OCI-LY7 (cell line): ENCODE data around the gene KRT72. TPM values are rescaled to one million over a fixed set of nuclear protein-coding genes. Genes with fewer than 3 reads are reported as not detected.

ENCODE experiments used
- BruUV-seq: library from RNA; stranded (reverse); fragments of 400-500 nt; replicated peaks from 2 replicates; lab custom pipeline; 2021; lab: Mats Ljungman, UMichigan
- CTCF ChIA-PET: fragments of 300-600 bp; sonication (Branson Sonifier 250); formaldehyde crosslinking; loops from one replicate; lab custom pipeline; 2022; ENCODE audit warnings: antibody characterized with exemption; ENCODE audit not compliant: unreplicated experiment; lab: Charles Lee
- POLR2A ChIA-PET: fragments of 300-600 bp; sonication (Branson Sonifier 250); formaldehyde crosslinking; loops from one replicate; lab custom pipeline; 2022; ENCODE audit warnings: antibody characterized with exemption; lab: Charles Lee
- DNase-seq: peaks from one replicate; pipeline ENCODE4 v3.0.0-alpha.2; 2015; ENCODE audit warnings: low spot score
- H2AFZ ChIP-seq: fragments of 200-600 bp; sonication (generic), shearing (Covaris generic); 2 replicates; pipeline ENCODE4 v1.6.1; 2014; ENCODE audit warnings: mild to moderate bottlenecking, antibody characterized with exemption, low read length, moderate library complexity
- H3K27ac ChIP-seq: fragments of 200-600 bp; sonication (generic); 2 replicates; pipeline ENCODE4 v1.5.1; 2014; ENCODE audit warnings: mixed run types, low read depth, mild to moderate bottlenecking, moderate library complexity, low read length, inconsistent platforms; ENCODE audit not compliant: poor library complexity, severe bottlenecking
- H3K36me3 ChIP-seq: fragments of 200-600 bp; sonication (generic); 2 replicates; pipeline ENCODE4 v1.6.1; 2014; ENCODE audit warnings: mild to moderate bottlenecking, antibody characterized with exemption, low read length, moderate library complexity, mixed read lengths; ENCODE audit not compliant: insufficient read depth
- H3K4me1 ChIP-seq: fragments of 200-600 bp; sonication (generic); 2 replicates; pipeline ENCODE4 v1.5.1; 2014; ENCODE audit warnings: mild to moderate bottlenecking, low read length; ENCODE audit not compliant: insufficient read depth, poor library complexity, severe bottlenecking
- H3K4me2 ChIP-seq: fragments of 200-600 bp; sonication (generic); 2 replicates; pipeline ENCODE4 v1.6.1; 2014; ENCODE audit warnings: mild to moderate bottlenecking, low read length
- H3K4me3 ChIP-seq: fragments of 200-600 bp; sonication (generic); 2 replicates; pipeline ENCODE4 v1.5.1; 2014; ENCODE audit warnings: mild to moderate bottlenecking, low read depth, low read length; ENCODE audit not compliant: poor library complexity, severe bottlenecking
- H3K79me2 ChIP-seq: fragments of 200-600 bp; sonication (generic); 2 replicates; pipeline ENCODE4 v1.6.1; 2016; ENCODE audit warnings: low read depth, mild to moderate bottlenecking, low read length, moderate library complexity, mixed read lengths; ENCODE audit not compliant: insufficient read depth
- H3K9me2 ChIP-seq: fragments of 200-600 bp; sonication (generic); 2 replicates; pipeline ENCODE4 v1.6.1; 2016; ENCODE audit warnings: mild to moderate bottlenecking, low read length, mixed read lengths; ENCODE audit not compliant: insufficient read depth
- H3K9me3 ChIP-seq: fragments of 200-600 bp; sonication (generic); 2 replicates; pipeline ENCODE4 v1.6.1; 2014; ENCODE audit warnings: mild to moderate bottlenecking, mixed run types, low read length, mixed read lengths
- H4K20me1 ChIP-seq: fragments of 200-600 bp; sonication (generic); 2 replicates; pipeline ENCODE4 v1.6.1; 2014; ENCODE audit warnings: mild to moderate bottlenecking, antibody characterized with exemption, low read length, moderate library complexity, mixed read lengths; ENCODE audit not compliant: insufficient read depth
- EZH2phosphoT487 ChIP-seq: fragments of 200-600 bp; sonication (generic); IDR thresholded peaks from 2 replicates; pipeline ENCODE4 v1.6.1; 2018; ENCODE audit warnings: low read depth, borderline replicate concordance, mild to moderate bottlenecking, mixed run types, antibody characterized with exemption, low read length, moderate library complexity, mixed read lengths
- intact Hi-C: fragments of 100-400 bp; cut with micrococcal nuclease; formaldehyde crosslinking; loops from one replicate; pipeline ENCODE4 v1.10.0; 2022; ENCODE audit not compliant: unreplicated experiment
- total RNA-seq, 2 experiments: library from RNA; depleted of rRNA in 1 of 2; stranded (reverse); fragments of >200 nt in 1 of 2; shearing (Covaris generic) in 1 of 2; gene quantifications; 2 replicates each; pipeline ENCODE4 v1.2.3, GENCODE V29; 2014 to 2022
- TF ChIP-seq, protein P1 (sequence below): fragments of 200-600 bp; sonication (generic); conservative IDR thresholded peaks from 2 replicates; pipeline ENCODE4 v1.5.1; 2014; ENCODE audit warnings: mild to moderate bottlenecking, antibody characterized with exemption, low read length, moderate library complexity, mixed read lengths

The KRT72 gene
- total RNA-seq, 2 experiments from 2014 or later: not detected

DNA sequence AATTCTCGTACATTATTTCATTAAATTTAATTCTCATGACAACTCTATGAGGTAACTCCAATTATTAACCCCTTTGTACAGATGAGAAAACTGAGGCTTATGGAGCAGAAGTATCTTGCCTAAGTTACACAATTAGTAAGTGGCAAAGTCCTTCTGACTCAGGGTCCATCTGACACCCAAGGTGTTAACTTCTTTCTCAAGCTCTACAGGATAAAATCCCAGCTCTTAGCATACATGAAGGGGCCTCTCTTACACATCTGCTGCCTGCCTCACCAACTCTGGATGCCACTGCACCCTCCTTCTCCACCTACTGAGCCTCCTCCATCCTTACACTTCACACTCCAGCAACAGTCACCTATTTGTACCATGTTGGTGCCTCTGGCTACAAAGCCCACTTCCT is 4.3 kb upstream of the KRT72 start:
- Histone ChIP-seq H3K4me3 (no peak overlapping the region), H3K9me3 (no peaks in the 10 kb centered on the region), H3K4me1 (no peaks in the 10 kb centered on the region), H3K4me2 (no peak overlapping the region), H4K20me1 (no peaks in the 10 kb centered on the region), H3K9me2 (no peaks in the 10 kb centered on the region), H2AFZ (no peak overlapping the region), H3K79me2 (no peaks in the 10 kb centered on the region), H3K27ac (no peak overlapping the region), H3K36me3 (no peaks in the 10 kb centered on the region)
- TF ChIP-seq EZH2phosphoT487: no peak
- TF ChIP-seq, protein P1, sequence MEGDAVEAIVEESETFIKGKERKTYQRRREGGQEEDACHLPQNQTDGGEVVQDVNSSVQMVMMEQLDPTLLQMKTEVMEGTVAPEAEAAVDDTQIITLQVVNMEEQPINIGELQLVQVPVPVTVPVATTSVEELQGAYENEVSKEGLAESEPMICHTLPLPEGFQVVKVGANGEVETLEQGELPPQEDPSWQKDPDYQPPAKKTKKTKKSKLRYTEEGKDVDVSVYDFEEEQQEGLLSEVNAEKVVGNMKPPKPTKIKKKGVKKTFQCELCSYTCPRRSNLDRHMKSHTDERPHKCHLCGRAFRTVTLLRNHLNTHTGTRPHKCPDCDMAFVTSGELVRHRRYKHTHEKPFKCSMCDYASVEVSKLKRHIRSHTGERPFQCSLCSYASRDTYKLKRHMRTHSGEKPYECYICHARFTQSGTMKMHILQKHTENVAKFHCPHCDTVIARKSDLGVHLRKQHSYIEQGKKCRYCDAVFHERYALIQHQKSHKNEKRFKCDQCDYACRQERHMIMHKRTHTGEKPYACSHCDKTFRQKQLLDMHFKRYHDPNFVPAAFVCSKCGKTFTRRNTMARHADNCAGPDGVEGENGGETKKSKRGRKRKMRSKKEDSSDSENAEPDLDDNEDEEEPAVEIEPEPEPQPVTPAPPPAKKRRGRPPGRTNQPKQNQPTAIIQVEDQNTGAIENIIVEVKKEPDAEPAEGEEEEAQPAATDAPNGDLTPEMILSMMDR: no peak
- no peak for DNase-seq
- ChIA-PET CTCF (no interaction called here), POLR2A (no interaction called here)
- intact Hi-C loops: no loop called here
- no TSS peak for BruUV-seq

DNA sequence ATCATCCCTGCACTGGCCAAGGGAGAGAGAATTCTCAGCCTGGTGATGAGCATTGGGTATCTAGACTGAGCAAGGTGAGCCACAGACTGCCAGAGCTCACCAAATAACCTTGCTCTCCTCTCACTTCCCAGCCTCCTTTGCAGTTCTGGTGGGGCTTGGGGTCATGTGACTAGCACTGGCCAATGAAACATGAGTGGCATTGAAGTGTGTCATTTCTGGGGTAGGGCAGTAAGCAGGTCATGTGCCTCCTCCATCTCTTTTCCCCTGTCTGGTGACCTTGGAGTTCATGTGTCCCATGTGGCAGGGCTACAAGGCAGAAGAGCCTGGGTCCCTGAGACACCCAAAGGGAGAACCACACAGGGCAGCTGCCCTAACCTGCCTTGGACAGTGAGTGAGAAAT is 3.6 kb upstream of the KRT72 start:
- no peak overlapping the region for H3K27ac ChIP-seq
- H3K9me2 ChIP-seq: no peaks in the 10 kb centered on the region
- no peaks in the 10 kb centered on the region for H3K9me3 ChIP-seq
- H2AFZ ChIP-seq: no peak overlapping the region
- H3K4me2 ChIP-seq: no peak overlapping the region
- ChIA-PET CTCF (no interaction called here), POLR2A (no interaction called here)
- H4K20me1 ChIP-seq: no peaks in the 10 kb centered on the region
- no peaks in the 10 kb centered on the region for H3K36me3 ChIP-seq
- no peaks in the 10 kb centered on the region for H3K4me1 ChIP-seq
- no peak overlapping the region for H3K4me3 ChIP-seq
- BruUV-seq: no TSS peak
- intact Hi-C loops: no loop called here
- no peak for DNase-seq
- TF ChIP-seq, protein P1: no peak
- TF ChIP-seq EZH2phosphoT487: no peak
- H3K79me2 ChIP-seq: no peaks in the 10 kb centered on the region

DNA sequence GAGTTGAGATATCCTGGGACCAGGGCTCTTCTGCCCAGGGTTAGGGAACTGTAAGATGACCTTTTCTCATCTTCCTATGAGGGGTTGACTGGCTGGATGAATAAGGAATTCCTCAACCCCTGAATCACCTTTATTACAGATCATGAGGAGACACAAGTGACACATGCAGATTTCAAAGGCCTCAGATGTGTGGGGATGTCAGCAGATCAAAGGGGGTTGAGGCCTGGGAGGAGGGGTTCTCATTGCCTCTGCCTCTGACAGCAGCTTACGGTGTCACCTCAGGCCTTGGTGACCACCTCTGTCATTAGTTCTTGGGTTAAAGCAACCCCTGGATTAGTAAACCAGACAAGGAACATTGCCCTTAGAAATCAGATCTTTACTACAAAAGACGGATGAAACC is 2.1 kb upstream of the KRT72 start:
- Histone ChIP-seq H2AFZ (no peak overlapping the region), H3K36me3 (no peaks in the 10 kb centered on the region), H3K9me3 (no peaks in the 10 kb centered on the region), H3K4me1 (no peaks in the 10 kb centered on the region), H3K4me3 (no peak overlapping the region), H3K4me2 (no peak overlapping the region), H3K9me2 (no peaks in the 10 kb centered on the region), H3K79me2 (no peaks in the 10 kb centered on the region), H3K27ac (no peak overlapping the region), H4K20me1 (no peaks in the 10 kb centered on the region)
- BruUV-seq: no TSS peak
- ChIA-PET CTCF (no interaction called here), POLR2A (no interaction called here)
- no peak for DNase-seq
- TF ChIP-seq, protein P1: no peak
- no peak for TF ChIP-seq EZH2phosphoT487
- intact Hi-C loops: no loop called here
